Activated gamma-delta T cell treated with Interleukin-2 at 50 U/mL for 16 hours (primary cell): ENCODE results near the gene ANO7.
A peak's percentile ranks its signal among the peaks of the same experiment; 100 is the strongest.

Experiments used
- DNase-seq: peaks from one replicate; pipeline ENCODE4 v3.0.0-alpha.2; 2020

The ANO7 gene

GRCh38 chr2:241257419-241258032 is 69.0 kb downstream of the ANO7 start:
- DNase-seq: no peak

DNA sequence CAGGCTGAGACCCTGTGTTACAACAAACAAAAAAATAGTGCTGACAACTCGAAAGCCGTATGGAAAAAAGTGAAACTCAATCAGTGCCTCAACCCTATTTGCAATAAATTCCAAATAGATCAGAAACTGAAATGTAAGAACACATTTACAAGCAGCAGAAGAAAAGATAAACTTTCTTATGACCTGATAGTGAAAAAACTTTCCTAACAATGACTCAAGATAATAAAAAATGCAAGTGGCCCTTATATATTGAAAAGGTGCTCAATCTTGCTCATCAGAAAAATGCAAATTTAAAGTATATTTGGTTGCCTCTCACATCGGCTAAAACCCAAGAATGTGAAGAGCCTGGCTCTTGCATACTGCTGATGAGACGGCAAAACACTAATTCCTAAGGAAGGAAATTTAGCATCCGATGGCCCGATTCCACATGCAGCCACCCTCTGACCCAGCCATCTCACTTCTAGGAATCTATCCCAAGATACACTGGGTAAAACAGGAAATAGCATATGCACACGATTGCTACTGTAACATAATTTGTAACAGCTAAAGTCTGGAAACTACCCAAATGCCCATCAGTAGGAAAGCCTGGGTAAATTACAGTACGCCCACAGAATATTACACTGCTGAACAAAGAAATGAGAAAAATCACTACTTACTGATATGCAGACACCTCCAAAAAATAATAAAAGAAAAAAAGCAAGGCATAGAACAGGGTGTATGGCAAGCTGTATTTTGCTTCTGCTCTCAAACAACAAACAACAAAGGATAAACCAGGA is 70.2 kb downstream of the ANO7 start:
- DNase-seq: no peak

- no peak for DNase-seq
Observed at GRCh38 chr2:241260911-241261310, 72.4 kb downstream of the ANO7 start.

DNA sequence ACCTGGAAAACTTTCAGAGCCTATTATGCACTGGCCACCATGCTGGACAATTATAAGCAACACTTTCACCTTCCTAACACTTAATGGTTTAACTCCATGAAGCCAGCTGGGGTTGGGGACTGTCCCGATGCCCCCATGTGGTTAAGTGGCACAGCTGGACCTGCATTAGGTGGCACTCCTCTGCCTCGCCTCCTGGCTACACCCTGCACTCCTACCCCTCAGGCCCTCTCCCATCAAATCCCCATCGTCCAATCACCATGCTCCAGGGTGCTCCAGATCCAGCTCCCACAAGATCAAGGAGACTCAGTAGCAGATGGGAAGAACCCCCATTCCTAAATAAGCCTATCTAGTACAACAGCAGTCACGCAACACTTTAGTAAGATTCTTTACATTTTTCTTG is 73.2 kb downstream of the ANO7 start:
- no peak for DNase-seq

DNA sequence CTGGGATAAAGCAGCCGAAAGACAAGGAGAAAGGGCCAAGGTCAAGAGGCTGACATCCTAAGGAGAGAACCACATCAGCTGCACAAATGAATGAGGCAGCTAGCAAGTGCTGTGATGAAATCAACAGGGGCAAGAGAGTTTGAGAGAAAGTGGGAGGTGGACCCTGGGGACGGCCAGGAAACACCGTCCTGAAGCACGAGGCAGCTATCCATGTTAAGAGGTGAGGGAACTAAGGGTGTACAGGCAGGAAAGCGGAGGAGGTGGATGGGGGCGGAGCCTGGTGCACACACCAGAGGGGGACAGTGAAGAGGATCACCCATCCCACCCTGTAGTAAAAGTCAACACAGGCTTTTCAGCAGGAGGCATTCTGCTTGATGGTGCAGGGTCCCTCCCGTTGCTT is 74.6 kb downstream of the ANO7 start:
- no peak for DNase-seq

GRCh38 chr2:241265506-241265905 is 77.0 kb downstream of the ANO7 start:
- DNase-seq: no peak

GRCh38 chr2:241267249-241268067 is 79.0 kb downstream of the ANO7 start:
- DNase-seq: no peak

- no peak for DNase-seq
Observed at GRCh38 chr2:241268306-241268705, 79.8 kb downstream of the ANO7 start.

GRCh38 chr2:241268716-241269445 is 80.4 kb downstream of the ANO7 start:
- DNase-seq: no peak

- DNase-seq: no peak
Observed at GRCh38 chr2:241269707-241270520, 81.4 kb downstream of the ANO7 start.

DNA sequence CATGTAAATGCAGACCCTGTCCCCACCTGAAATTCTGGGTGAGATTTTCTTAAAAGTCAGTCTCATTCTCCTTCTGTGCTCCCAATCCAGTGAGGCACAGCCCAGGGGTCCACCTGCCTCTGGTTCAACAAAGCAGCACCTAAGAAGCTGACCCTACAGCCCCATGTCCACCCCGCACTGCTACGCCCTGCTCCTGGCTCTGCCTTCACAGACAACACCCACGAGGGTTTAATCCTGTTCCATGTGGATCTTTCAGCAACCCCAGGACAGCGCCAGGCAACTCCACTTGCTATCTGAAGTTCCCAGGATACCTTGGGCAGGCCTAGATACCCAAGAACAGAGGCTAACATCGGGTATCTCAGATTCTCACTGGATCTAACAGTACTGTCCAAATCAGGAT is 82.1 kb downstream of the ANO7 start:
- DNase-seq: no peak

DNA sequence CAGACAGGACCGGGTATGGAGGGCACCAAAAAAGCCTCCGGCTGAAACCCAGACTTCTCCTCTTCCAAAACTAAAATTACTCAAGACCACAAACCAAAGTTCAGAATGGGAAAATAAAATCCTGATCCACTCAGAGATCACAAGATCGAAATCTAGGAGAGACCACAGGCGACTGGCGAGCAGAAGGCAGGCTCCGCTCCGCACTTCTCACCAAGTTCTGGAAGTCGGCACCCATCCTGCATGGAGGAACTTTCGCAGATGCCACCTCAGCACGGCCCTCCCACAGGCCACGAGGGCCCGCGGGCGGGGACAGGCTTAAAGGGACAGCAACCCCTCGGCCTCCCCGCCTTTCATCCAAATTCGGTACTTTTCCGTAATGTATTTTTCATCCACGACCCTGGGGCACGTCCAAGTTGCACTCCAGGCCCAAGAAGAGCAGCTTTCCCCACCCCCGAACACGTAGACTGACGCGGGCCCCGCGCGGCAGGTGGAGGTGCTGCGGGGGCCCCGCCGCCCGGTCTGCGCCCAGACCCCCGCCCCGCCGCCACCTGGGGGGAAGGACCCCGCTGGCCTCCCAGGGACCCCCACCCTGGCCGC is 83.3 kb downstream of the ANO7 start:
- peak; percentile 47 for DNase-seq

GRCh38 chr2:241272303-241273209 is 84.1 kb downstream of the ANO7 start:
- peak; percentile 36 for DNase-seq

GRCh38 chr2:241273210-241274020 is 84.9 kb downstream of the ANO7 start:
- no peak for DNase-seq

GRCh38 chr2:241274127-241274526 is 85.7 kb downstream of the ANO7 start:
- no peak for DNase-seq
